ENCODE results near the gene DESI2.

DESI2 gene

GRCh38 chr1:244741692-244742091, 88.8 kb downstream of the DESI2 start:
- TF ChIP-seq CTCF (IDR thresholded peaks at IDR 0.05), result no peak

DNA sequence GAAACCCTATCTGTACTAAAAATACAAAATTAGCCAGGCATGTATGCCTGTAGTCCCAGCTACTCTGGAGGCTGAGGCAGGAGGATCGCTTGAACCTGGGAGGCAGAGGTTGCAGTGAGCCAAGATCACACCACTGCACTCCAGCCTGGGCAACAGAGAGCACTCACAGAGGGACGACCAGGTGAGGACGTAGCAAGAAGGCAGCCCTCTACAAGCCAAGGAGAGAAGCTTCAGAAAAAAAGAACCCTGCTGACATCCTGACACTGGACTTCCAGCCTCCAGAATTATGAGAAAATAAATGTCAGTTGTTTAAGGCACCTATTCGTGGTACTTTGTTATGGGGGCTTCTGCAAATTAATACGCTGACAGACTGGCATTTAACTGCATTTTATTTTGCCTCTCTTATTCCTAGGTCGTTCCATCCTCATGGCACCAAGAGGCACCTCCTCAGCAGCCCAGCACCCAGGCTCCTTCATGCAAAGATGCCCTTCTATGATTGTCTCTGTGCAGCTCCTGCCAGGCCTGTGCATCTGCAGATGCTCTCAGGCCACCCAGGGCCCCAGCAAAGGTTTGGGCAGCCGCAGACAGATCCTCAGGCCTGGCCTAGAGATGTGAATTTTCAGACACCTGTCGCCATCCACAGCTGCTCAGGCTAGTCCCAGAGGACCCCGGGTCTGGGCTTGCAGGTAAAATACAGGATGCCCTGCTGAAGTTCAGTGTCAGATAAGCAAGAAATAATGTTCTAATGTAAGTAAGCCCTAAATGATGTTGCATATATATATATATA, 96.5 kb downstream of the DESI2 start:
- no peak for TF ChIP-seq CTCF (IDR thresholded peaks at IDR 0.05)

DNA sequence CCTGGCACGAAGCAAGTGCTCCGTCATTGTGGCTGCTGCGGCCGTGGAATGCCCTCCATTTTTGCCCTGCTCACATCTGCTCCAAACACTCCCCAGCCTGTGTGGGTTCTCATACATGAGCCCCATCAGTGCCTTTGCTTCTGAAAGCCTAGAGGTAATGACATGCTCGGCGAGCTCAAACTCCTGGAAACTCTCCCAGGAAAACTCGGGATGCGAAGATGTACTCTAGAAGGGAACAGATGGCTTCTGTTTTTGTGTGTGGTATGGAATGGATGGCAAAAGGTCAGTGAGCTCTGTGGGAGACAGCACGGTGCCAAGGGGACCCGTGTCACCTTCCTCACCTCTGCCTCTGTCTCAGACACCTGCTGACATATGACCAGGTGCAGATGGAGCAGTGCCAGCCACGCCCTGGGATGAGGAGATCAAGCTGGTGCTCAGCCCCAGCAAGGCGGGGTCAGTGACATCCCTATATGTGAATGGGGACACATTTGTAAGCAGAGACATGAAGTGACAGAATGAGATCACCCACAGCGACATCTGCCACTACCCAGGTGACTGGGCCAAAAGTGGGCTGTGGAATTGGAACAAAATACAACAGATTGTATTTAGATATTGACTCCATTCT, 98.5 kb downstream of the DESI2 start:
- TF ChIP-seq CTCF (IDR thresholded peaks at IDR 0.05), result no peak

- TF ChIP-seq CTCF (IDR thresholded peaks at IDR 0.05), result no peak
Measured at GRCh38 chr1:244755673-244756072, 102.7 kb downstream of the DESI2 start.

- TF ChIP-seq CTCF (IDR thresholded peaks at IDR 0.05), result no peak
Measured at GRCh38 chr1:244757091-244757939, 104.4 kb downstream of the DESI2 start.
